GM12878 (cell line): ENCODE data around the gene IRS1. TPM values are rescaled to one million over a fixed set of nuclear protein-coding genes. Genes with fewer than 3 reads are reported as not detected.

Experiments
- BACH1 ChIP-seq: fragments of 450-650 bp; IDR thresholded peaks from 2 replicates; pipeline ENCODE4 v1.6.1; 2017; ENCODE audit warnings: mild to moderate bottlenecking, borderline replicate concordance
- EGR1 ChIP-seq, 2 experiments: IDR thresholded peaks; 1 replicate in 1 of 2; 2 replicates in 1 of 2; pipeline ENCODE4 v1.6.1; 2011 to 2012; ENCODE audit warnings: low read depth in 2 of 2, low read length in 2 of 2, borderline replicate concordance in 1 of 2, mild to moderate bottlenecking in 1 of 2, moderate library complexity in 1 of 2
- EZH2 ChIP-seq: IDR thresholded peaks from 2 replicates; pipeline ENCODE4 v1.6.1; 2012; ENCODE audit warnings: low read depth, mild to moderate bottlenecking, control low read depth, inconsistent platforms, low read length, borderline replicate concordance; ENCODE audit not compliant: control insufficient read depth
- FOXK2 ChIP-seq: fragments of 450-650 bp; IDR thresholded peaks from 2 replicates; pipeline ENCODE4 v1.6.1; 2017; ENCODE audit warnings: mild to moderate bottlenecking, moderate library complexity
- IKZF2 ChIP-seq, 2 experiments: fragments of 450-650 bp; IDR thresholded peaks; 2 replicates each; pipeline ENCODE4 v1.6.1; 2017; ENCODE audit warnings: mild to moderate bottlenecking in 2 of 2, moderate library complexity in 2 of 2
- IRF3 ChIP-seq: fragments of 450-650 bp; IDR thresholded peaks from 2 replicates; pipeline ENCODE4 v1.6.1; 2014; ENCODE audit warnings: mild to moderate bottlenecking
- PAX5 ChIP-seq: IDR thresholded peaks from 2 replicates; pipeline ENCODE4 v1.6.1; 2011; ENCODE audit warnings: low read depth, low read length, borderline replicate concordance
- RAD21 ChIP-seq: IDR thresholded peaks from 2 replicates; pipeline ENCODE4 v1.6.1; 2011; ENCODE audit warnings: mild to moderate bottlenecking, low read depth, low read length, moderate library complexity; ENCODE audit not compliant: insufficient read depth
- SMAD5 ChIP-seq: IDR thresholded peaks from 2 replicates; pipeline ENCODE4 v1.6.1; 2016; ENCODE audit warnings: antibody characterized with exemption, low read depth
- SRF ChIP-seq, 2 experiments: IDR thresholded peaks; 2 replicates each; pipeline ENCODE4 v1.6.1; 2011; ENCODE audit warnings: low read depth in 2 of 2, low read length in 2 of 2, mild to moderate bottlenecking in 1 of 2, moderate library complexity in 1 of 2
- ZBTB11 ChIP-seq: fragments of 450-650 bp; formaldehyde crosslinking; IDR thresholded peaks from 2 replicates; pipeline ENCODE4 v1.5.0; 2022; ENCODE audit warnings: mild to moderate bottlenecking, missing genetic modification characterization
- ZBTB4 ChIP-seq: fragments of 450-650 bp; formaldehyde crosslinking; IDR thresholded peaks from 2 replicates; pipeline ENCODE4 v1.4.0; 2022; ENCODE audit warnings: mild to moderate bottlenecking, moderate library complexity
- ZNF217 ChIP-seq: fragments of 450-650 bp; IDR thresholded peaks from 2 replicates; pipeline ENCODE4 v1.6.1; 2017; ENCODE audit warnings: antibody characterized with exemption, mild to moderate bottlenecking
- ZNF622 ChIP-seq: fragments of 450-650 bp; IDR thresholded peaks from 2 replicates; pipeline ENCODE4 v1.6.1; 2017; ENCODE audit warnings: mild to moderate bottlenecking, inconsistent platforms
- polyA plus RNA-seq, 11 experiments: library from polyadenylated mRNA; depleted of rRNA in 4 of 11; unstranded in 6 of 11; stranded (reverse) in 5 of 11; fragments of >200 nt; fragmentation: Nextera tagmentation in 4 of 11; fragmentation: Illumina TruSeq in 1 of 11; extraction: Ambion mirVana in 4 of 11; extraction: Trizol in 1 of 11; gene quantifications; 1 replicate in 1 of 11; 2 replicates in 10 of 11; pipeline versions ENCODE4 v1.2.1 to v1.2.3, GENCODE V29; 2011 to 2016; ENCODE audit warnings: inconsistent platforms in 2 of 11, missing spikeins in 2 of 11, low read depth in 1 of 11
- total RNA-seq, 4 experiments: library from RNA; depleted of rRNA in 3 of 4; stranded (reverse); fragments of >200 nt in 3 of 4; fragmentation: Illumina TruSeq in 1 of 4; extraction: Trizol in 1 of 4; gene quantifications; 2 replicates each; pipeline versions ENCODE4 v1.2.1 to v1.2.3, GENCODE V29; 2013 to 2021

Gene IRS1
- total and polyA plus RNA-seq, 10 of the 15 experiments (the other 5 are each of a cell fraction or from before 2014, with no cell fraction given) = 0.03 to 1.7 (median 0.34) TPM

- TF ChIP-seq FOXK2 (no peak), EGR1 (IDR thresholded peaks at IDR 0.05; ENCODE audit: borderline replicate concordance in 1 of 2, low read depth in 2 of 2, low read length in 2 of 2) (no peak), IRF3 (no peak), ZBTB4 (CRISPR knock-in tag) (no peak), ZNF622 (no peak), SMAD5 (no peak), BACH1 (0 out of 2 replicates have a peak, but pooled peaks have one; percentile 18), EZH2 (no peak), PAX5 (no peak), SRF (IDR thresholded peaks at IDR 0.05; ENCODE audit: low read depth in 2 of 2, low read length in 2 of 2) (no peak), IKZF2 (IDR thresholded peaks at IDR 0.05) (peak in 1 of 2 experiments; percentile 24; a peak in 1 of 4 replicates), ZBTB11 (CRISPR knock-in tag) (no peak), RAD21 (peak; percentile 56), ZNF217 (no peak)
Observed at GRCh38 chr2:226799211-226799975, at the start of gene IRS1 (continued).
